Fibroblast of pulmonary artery (primary cell): ENCODE measurements around the gene CA9.
"Not testable (repeated sequence)": the region's sequence is repeated elsewhere in the genome, so short reads cannot be mapped to it uniquely, and the experiment has no call there.

Experiments used
- DNase-seq: peaks from one replicate; pipeline ENCODE4 v3.0.0-alpha.2; 2010; ENCODE audit warnings: low read depth
- H3K4me3 ChIP-seq: replicated peaks from 2 replicates; pipeline ENCODE4 v1.5.1; 2011; ENCODE audit warnings: low read depth, mild to moderate bottlenecking, control low read depth, low read length, moderate library complexity
- TF ChIP-seq, protein P1 (sequence below): IDR thresholded peaks from 2 replicates; pipeline ENCODE4 v1.5.1; 2011; ENCODE audit warnings: mild to moderate bottlenecking, control low read depth, low read length, inconsistent platforms; ENCODE audit errors: missing control alignments

Gene CA9

DNA sequence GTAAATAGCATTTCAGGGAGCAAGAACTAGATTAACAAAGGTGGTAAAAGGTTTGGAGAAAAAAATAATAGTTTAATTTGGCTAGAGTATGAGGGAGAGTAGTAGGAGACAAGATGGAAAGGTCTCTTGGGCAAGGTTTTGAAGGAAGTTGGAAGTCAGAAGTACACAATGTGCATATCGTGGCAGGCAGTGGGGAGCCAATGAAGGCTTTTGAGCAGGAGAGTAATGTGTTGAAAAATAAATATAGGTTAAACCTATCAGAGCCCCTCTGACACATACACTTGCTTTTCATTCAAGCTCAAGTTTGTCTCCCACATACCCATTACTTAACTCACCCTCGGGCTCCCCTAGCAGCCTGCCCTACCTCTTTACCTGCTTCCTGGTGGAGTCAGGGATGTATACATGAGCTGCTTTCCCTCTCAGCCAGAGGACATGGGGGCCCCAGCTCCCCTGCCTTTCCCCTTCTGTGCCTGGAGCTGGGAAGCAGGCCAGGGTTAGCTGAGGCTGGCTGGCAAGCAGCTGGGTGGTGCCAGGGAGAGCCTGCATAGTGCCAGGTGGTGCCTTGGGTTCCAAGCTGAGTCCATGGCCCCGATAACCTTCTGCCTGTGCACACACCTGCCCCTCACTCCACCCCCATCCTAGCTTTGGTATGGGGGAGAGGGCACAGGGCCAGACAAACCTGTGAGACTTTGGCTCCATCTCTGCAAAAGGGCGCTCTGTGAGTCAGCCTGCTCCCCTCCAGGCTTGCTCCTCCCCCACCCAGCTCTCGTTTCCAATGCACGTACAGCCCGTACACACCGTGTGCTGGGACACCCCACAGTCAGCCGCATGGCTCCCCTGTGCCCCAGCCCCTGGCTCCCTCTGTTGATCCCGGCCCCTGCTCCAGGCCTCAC, at the start of gene CA9:
Gene CA9 (plus strand): TSS at position 797 of the 893 bp plus-strand sequence. CDS start 32 bp downstream, at position 829.
- H3K4me3 ChIP-seq, result no peak within 1 kb of the TSS
- no peak for DNase-seq
- TF ChIP-seq, protein P1, sequence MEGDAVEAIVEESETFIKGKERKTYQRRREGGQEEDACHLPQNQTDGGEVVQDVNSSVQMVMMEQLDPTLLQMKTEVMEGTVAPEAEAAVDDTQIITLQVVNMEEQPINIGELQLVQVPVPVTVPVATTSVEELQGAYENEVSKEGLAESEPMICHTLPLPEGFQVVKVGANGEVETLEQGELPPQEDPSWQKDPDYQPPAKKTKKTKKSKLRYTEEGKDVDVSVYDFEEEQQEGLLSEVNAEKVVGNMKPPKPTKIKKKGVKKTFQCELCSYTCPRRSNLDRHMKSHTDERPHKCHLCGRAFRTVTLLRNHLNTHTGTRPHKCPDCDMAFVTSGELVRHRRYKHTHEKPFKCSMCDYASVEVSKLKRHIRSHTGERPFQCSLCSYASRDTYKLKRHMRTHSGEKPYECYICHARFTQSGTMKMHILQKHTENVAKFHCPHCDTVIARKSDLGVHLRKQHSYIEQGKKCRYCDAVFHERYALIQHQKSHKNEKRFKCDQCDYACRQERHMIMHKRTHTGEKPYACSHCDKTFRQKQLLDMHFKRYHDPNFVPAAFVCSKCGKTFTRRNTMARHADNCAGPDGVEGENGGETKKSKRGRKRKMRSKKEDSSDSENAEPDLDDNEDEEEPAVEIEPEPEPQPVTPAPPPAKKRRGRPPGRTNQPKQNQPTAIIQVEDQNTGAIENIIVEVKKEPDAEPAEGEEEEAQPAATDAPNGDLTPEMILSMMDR, result no peak

DNA sequence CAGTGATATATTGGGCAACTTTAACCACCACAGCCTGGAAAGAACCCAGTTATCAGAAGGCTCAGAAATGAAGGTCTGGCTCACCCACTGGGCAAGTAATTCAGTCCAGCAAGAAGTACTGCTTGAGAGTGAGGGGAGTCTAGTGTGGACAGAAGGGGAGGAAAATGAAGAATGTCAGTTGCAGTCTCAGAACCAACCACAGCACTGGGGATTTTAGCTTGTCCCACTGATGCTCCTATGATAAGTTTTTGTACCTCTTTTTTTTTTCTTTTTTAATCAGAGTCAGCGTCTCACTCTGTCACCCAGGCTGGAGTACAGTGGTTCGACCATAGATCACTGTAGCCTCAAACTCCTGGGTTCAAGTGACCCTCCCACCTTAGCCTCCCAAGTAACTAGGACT, 46.2 kb upstream of the CA9 start:
- TF ChIP-seq, protein P1, result no peak
- DNase-seq, result no peak
- H3K4me3 ChIP-seq, result no peak overlapping the region

DNA sequence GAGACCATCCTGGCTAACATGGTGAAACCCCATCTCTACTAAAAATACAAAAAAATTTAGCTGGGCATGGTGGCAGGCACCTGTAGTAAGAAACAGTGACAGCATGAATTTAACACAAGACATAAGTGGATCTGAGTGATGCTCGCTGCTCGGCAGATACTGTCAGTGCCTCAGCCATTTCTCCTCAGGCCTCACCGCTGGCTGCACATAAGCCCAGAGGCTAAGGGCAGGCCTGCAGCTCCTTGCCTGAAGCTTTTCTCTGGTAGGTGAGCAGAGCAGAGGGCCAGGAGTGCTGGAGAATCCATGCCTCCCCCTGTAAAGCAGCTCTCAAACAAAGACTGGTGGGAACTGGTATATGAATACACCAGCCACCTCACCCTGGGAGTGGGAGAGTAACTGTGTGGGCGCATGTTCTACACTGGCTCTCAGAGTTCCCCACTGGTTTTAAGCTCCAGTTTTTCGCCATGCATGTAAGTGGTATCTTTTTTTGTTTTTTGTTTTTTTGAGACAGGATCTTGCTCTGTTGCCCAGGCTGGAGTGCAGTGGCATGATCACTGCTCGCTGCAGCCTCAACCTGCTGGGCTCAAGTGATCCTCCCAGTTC, 45.2 kb upstream of the CA9 start:
- no peak for DNase-seq
- no peak overlapping the region for H3K4me3 ChIP-seq
- TF ChIP-seq, protein P1, result no peak

DNA sequence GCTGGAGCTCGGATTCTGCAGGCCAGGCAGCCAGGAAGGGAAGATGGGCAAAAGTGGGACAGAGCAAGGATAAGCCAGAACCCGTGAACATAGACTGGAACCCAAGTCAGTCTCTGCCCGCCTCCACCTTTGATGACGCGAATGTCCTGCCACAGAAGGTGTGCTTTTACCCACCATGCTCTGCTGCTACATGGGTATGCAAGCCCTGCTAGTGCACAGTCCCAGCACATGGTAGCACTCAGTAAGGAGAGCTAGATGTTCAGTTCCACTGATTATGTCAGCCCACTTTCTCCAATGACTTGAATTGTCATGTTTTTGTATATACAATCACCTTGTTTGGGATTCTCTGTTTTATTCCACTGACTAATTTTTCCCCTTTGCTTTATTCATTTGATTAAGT, 44.1 kb upstream of the CA9 start:
- no peak overlapping the region for H3K4me3 ChIP-seq
- TF ChIP-seq, protein P1, result no peak
- DNase-seq, result no peak

DNA sequence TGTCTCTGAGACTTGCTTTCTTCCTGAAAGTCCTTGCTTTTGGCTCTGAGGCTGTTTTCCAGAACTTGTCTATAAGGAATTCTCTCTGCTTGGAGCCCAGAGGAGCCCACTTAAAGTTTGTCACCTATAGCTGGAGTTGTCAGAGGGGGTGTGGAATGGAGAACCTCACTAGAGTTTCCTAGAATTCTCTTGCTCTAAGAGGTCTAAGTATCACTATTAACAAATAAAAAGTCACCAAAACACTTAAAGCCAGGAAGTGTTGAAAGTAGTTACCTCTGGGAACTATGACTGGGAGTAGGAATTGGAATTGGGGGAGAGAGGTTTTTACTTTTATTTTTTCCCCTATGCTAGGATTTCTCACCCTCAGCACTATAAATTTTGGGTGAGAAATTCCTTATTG, 38.0 kb upstream of the CA9 start:
- no peak overlapping the region for H3K4me3 ChIP-seq
- TF ChIP-seq, protein P1, result no peak
- DNase-seq, result no peak

DNA sequence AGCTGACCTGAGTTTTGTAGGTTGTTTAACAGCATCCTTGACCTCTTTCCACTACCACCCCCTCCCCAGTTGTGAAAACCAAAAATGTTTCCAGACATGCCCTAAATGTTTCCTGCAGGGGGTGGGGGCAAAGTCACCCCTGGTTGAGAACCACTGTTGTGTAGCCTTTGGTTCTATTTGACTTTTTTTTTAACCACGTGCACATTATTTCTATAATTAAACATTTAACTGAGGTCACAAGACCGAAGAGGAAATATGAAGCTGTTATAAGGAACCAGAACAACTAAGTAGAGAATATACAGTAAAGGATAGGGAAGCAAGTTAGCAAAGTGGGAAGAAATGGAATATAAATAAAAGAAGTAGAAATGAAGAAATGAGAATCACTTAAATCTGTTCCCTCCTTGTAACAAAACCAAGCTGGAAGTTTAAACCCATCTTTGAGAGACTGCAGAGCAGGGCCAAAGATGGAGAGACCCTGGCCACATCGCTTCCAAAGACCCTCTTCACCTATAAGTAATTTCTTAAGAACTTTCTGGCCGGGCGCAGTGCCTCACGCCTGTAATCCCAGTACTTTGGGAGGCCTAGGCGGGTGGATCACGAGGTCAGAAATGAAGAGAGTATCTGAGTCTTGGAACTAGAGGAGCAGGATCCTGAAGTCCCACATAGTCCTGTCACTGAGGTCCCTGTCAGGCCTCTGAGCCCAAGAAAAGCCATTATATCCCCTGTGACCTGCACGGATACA, 37.4 kb upstream of the CA9 start:
- H3K4me3 ChIP-seq, result no peak overlapping the region
- TF ChIP-seq, protein P1, result no peak

DNA sequence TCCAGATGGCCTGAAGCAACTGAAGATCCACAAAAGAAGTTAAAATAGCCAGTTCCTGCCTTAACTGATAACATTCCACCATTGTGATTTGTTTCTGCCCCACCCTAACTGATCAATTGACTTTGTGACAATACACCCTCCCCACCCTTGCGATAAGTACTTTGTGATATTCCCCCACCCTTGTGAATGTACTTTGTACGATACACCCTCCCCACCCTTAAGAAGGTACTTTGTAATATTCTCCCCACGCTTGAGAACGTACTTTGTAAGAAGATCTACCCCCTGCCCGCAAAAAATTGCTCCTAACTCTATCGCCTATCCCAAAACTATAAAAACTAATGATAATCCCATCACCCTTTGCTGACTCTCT, 36.9 kb upstream of the CA9 start:
- DNase-seq, H3K4me3 ChIP-seq: not testable (repeated sequence)

More for the DNA sequence above, 37.4 kb upstream of the CA9 start:
- DNase-seq, result no peak

DNA sequence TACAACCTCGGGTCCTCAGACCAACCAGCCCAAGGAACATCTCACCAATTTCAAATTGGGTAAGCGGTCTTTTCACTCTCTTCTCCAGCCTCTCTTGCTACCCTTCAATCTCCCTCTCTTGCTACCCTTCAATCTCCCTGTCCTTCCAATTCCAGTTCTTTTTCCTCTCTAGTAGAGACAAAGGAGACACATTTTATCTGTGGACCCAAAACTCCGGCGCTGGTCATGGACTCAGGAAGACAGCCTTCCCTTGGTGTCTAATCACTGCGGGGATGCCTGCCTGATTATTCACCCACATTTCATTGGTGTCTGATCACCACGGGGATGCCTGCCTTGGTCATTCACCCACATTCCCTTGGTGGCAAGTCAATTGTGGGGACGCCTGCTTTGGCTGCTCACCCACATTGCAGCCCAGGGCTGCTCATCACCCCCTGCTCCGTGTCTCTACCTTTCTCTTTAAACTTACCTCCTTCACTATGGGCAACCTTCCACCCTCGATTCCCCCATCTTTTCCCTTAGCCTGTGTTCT, 36.2 kb upstream of the CA9 start:
- not testable (repeated sequence) for H3K4me3 ChIP-seq, DNase-seq

DNA sequence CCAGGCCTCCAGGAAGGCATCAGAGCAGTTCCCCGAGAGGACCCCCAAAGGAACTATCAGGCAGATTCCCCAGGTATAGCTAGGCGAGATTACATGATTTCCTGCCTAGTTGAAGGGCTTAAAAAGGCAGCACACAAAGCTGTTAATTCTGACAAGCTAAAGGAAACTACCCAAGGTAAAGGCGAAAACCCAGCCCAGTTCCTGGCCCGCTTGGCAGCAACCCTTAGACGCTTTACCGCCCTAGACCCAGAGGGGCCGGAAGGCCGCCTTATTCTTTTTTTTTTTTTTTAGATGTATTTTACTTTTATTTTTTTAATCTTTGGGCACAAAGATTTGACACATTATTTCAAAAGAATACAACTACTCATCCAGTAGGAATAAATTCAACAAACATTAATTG, 35.0 kb upstream of the CA9 start:
- not testable (repeated sequence) for H3K4me3 ChIP-seq, DNase-seq

DNA sequence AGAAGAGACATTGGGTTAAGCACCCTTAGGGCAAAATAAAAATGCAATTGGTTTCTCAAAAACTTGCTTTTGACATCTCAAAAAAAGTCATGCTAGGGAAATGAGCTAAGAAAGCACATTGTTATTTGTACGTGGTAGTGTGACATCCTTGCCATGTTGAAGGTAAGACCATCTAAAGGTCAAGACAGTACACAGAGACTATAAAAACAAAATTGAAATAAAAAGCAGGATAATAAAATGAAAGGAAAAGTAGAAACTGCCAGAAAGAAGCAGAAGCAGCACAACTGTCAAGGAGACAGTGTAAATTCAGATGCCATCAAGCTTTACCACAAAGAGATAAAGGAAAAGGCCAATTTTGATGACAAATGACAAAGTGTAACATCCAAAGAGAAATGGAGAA, 34.5 kb upstream of the CA9 start:
- DNase-seq, H3K4me3 ChIP-seq: not testable (repeated sequence)
